CD14-positive monocyte (primary cell): ENCODE data around the gene THSD1. TPM values are rescaled to one million over a fixed set of nuclear protein-coding genes. Genes with fewer than 3 reads are reported as not detected.

Experiments
- DNase-seq, 3 donors: peaks; one replicate each; pipeline ENCODE4 v3.0.0-alpha.2; 2011 to 2022
- H2AFZ ChIP-seq: 2 replicates; pipeline ENCODE4 v1.6.0; 2012; ENCODE audit warnings: mild to moderate bottlenecking, low read depth, low read length, inconsistent platforms; ENCODE audit not compliant: insufficient read depth, poor library complexity, severe bottlenecking
- H3K27ac ChIP-seq, 2 donors: 1 replicate in 1 of 2; 2 replicates in 1 of 2; pipeline ENCODE4 v1.5.1; 2012 to 2013; ENCODE audit warnings: low read length in 2 of 2, control low read depth in 1 of 2, inconsistent platforms in 1 of 2, low read depth in 1 of 2, mild to moderate bottlenecking in 1 of 2
- H3K27me3 ChIP-seq, 2 donors: one replicate each; pipeline versions ENCODE4 v1.6.0 to v1.6.1; 2011 to 2013; ENCODE audit warnings: low read length in 2 of 2; ENCODE audit not compliant: control insufficient read depth in 2 of 2, insufficient read depth in 2 of 2
- H3K36me3 ChIP-seq, 2 donors: replicated peaks in 1 of 2; 1 replicate in 1 of 2; 2 replicates in 1 of 2; pipeline versions ENCODE4 v1.5.1 to v1.6.1; 2012 to 2013; ENCODE audit warnings: low read length in 2 of 2, control low read depth in 1 of 2, inconsistent platforms in 1 of 2, mild to moderate bottlenecking in 1 of 2; ENCODE audit not compliant: insufficient read depth in 2 of 2, control insufficient read depth in 1 of 2
- H3K4me1 ChIP-seq, 2 donors: 1 replicate in 1 of 2; 2 replicates in 1 of 2; pipeline versions ENCODE4 v1.5.1 to v1.6.1; 2012 to 2013; ENCODE audit warnings: low read length in 2 of 2, control low read depth in 1 of 2, inconsistent platforms in 1 of 2, mild to moderate bottlenecking in 1 of 2, moderate library complexity in 1 of 2; ENCODE audit not compliant: insufficient read depth in 2 of 2, control insufficient read depth in 1 of 2
- H3K4me2 ChIP-seq: replicated peaks from 2 replicates; pipeline ENCODE3; 2012; ENCODE audit warnings: low read length, moderate library complexity, mild to moderate bottlenecking; ENCODE audit not compliant: poor library complexity, severe bottlenecking; ENCODE audit errors: extremely low read depth
- H3K4me3 ChIP-seq, 3 experiments: fragments of 200-600 bp in 1 of 3; sonication (generic) in 1 of 3; replicated peaks in 1 of 3; 1 replicate in 2 of 3; 2 replicates in 1 of 3; pipeline ENCODE4 v1.5.1; 2011 to 2013; ENCODE audit warnings: low read length in 3 of 3, mild to moderate bottlenecking in 3 of 3, control low read depth in 2 of 3, low read depth in 2 of 3, inconsistent platforms in 1 of 3, moderate library complexity in 1 of 3
- H3K79me2 ChIP-seq: 2 replicates; pipeline ENCODE4 v1.6.0; 2012; ENCODE audit warnings: mild to moderate bottlenecking, control low read depth, inconsistent platforms, low read length, moderate library complexity; ENCODE audit not compliant: insufficient read depth
- H3K9ac ChIP-seq: 2 replicates; pipeline ENCODE4 v1.6.0; 2017; ENCODE audit warnings: low read length, mild to moderate bottlenecking; ENCODE audit not compliant: insufficient read depth, poor library complexity, severe bottlenecking
- H3K9me3 ChIP-seq, 2 donors: replicated peaks in 1 of 2; 1 replicate in 1 of 2; 2 replicates in 1 of 2; pipeline versions ENCODE4 v1.5.1 to v1.6.1; 2012 to 2013; ENCODE audit warnings: low read length in 2 of 2, control low read depth in 1 of 2; ENCODE audit not compliant: control insufficient read depth in 1 of 2, insufficient read depth in 1 of 2
- H4K20me1 ChIP-seq: 2 replicates; pipeline ENCODE4 v1.6.0; 2012; ENCODE audit warnings: mild to moderate bottlenecking, low read length, control low read depth, moderate library complexity; ENCODE audit not compliant: insufficient read depth
- H3K27ac Mint-ChIP-seq, 7 donors: one replicate each; pipeline ENCODE4 v1.8.0; 2020; ENCODE audit warnings: mild to moderate bottlenecking in 7 of 7, mixed read lengths in 7 of 7, moderate library complexity in 6 of 7, inconsistent platforms in 2 of 7
- H3K27me3 Mint-ChIP-seq, 3 donors: one replicate each; pipeline ENCODE4 v1.8.0; 2021 to 2022; ENCODE audit warnings: low read depth in 3 of 3, mild to moderate bottlenecking in 3 of 3, mixed read lengths in 3 of 3, moderate library complexity in 3 of 3, inconsistent platforms in 1 of 3
- H3K36me3 Mint-ChIP-seq, 2 donors: one replicate each; pipeline ENCODE4 v1.8.0; 2020; ENCODE audit warnings: mixed read lengths in 2 of 2, inconsistent platforms in 1 of 2, mild to moderate bottlenecking in 1 of 2
- H3K4me1 Mint-ChIP-seq: one replicate; pipeline ENCODE4 v1.8.0; 2020; ENCODE audit warnings: mild to moderate bottlenecking, mixed read lengths
- H3K4me3 Mint-ChIP-seq, 2 donors: one replicate each; pipeline ENCODE4 v1.8.0; 2020; ENCODE audit warnings: mild to moderate bottlenecking in 2 of 2, mixed read lengths in 2 of 2, moderate library complexity in 1 of 2
- H3K9me3 Mint-ChIP-seq, 7 donors: one replicate each; pipeline ENCODE4 v1.8.0; 2020 to 2022; ENCODE audit warnings: mixed read lengths in 7 of 7, mild to moderate bottlenecking in 6 of 7, moderate library complexity in 6 of 7, inconsistent platforms in 2 of 7
- CTCF ChIP-seq: fragments of 200-600 bp; IDR thresholded peaks from one replicate; pipeline ENCODE4 v1.8.0; 2022; ENCODE audit warnings: antibody characterized with exemption, mild to moderate bottlenecking
- WGBS: methylation state at CpG from one replicate; pipeline ENCODE4 v1.1.5; 2013; ENCODE audit warnings: missing lambda C conversion rate; ENCODE audit not compliant: insufficient coverage; 5-methylcytosine and 5-hydroxymethylcytosine counted together
- intact Hi-C, 2 donors: fragments of 100-400 bp; cut with micrococcal nuclease; formaldehyde crosslinking; loops; one replicate each; pipeline versions ENCODE4 v1.15.0 to v1.15.1; 2023
- polyA plus RNA-seq, 3 donors: library from polyadenylated mRNA; depleted of rRNA in 1 of 3; unstranded in 2 of 3; stranded (reverse) in 1 of 3; fragments of 300-500 nt in 2 of 3; fragments of >200 nt in 1 of 3; fragmentation: Illumina TruSeq in 2 of 3; gene quantifications; 1 replicate in 2 of 3; 2 replicates in 1 of 3; pipeline ENCODE4 v1.2.3, GENCODE V29; 2012 to 2021

THSD1 gene
- polyA plus RNA-seq, 3 donors = 0.52 TPM; not detected in 2

- TF ChIP-seq CTCF = no peak
- H3K4me2 ChIP-seq = no peak overlapping the region
- H3K36me3 Mint-ChIP-seq = no peaks in the 10 kb centered on the region
- intact Hi-C loops = no loop called here
- DNase-seq = no peak
- no peak overlapping the region for H3K27ac ChIP-seq
- no peaks in the 10 kb centered on the region for H3K9me3 Mint-ChIP-seq
- no peaks in the 10 kb centered on the region for H3K79me2 ChIP-seq
- H3K4me3 Mint-ChIP-seq = no peak overlapping the region
- H3K9ac ChIP-seq = no peak overlapping the region
- 89% methylated on average over 2 of the region's 4 CpGs for WGBS
- no peaks in the 10 kb centered on the region for H3K4me1 ChIP-seq
- H4K20me1 ChIP-seq = no peaks in the 10 kb centered on the region
- H3K9me3 ChIP-seq = no peaks in the 10 kb centered on the region
- no peaks in the 10 kb centered on the region for H3K27me3 ChIP-seq
- H2AFZ ChIP-seq = no peak overlapping the region
- H3K27ac Mint-ChIP-seq = no peak overlapping the region
- H3K4me1 Mint-ChIP-seq = peaks cover 6% of the 10 kb centered on the region
- no peaks in the 10 kb centered on the region for H3K36me3 ChIP-seq
- peaks cover 0 to 6% (median 4%) of the 10 kb centered on the region in 3 donors for H3K27me3 Mint-ChIP-seq
- H3K4me3 ChIP-seq = no peak overlapping the region
Observed at GRCh38 chr13:52395704-52396103, 10.3 kb downstream of the THSD1 start.

GRCh38 chr13:52394586-52394985 is 11.4 kb downstream of the THSD1 start:
- no peak overlapping the region for H2AFZ ChIP-seq
- Mint-ChIP-seq H3K4me3 (no peak overlapping the region), H3K27ac (no peak overlapping the region), H3K27me3 (peaks cover 0 to 6% (median 4%) of the 10 kb centered on the region in 3 donors), H3K9me3 (no peaks in the 10 kb centered on the region), H3K4me1 (peaks cover 6% of the 10 kb centered on the region), H3K36me3 (no peaks in the 10 kb centered on the region)
- H3K79me2 ChIP-seq = no peaks in the 10 kb centered on the region
- H4K20me1 ChIP-seq = no peaks in the 10 kb centered on the region
- no peak overlapping the region for H3K27ac ChIP-seq
- no peak overlapping the region for H3K9ac ChIP-seq
- H3K36me3 ChIP-seq = no peaks in the 10 kb centered on the region
- WGBS = 96% methylated on average over 2 of the region's 2 CpGs
- no peaks in the 10 kb centered on the region for H3K4me1 ChIP-seq
- no peak for TF ChIP-seq CTCF
- no peak overlapping the region for H3K4me2 ChIP-seq
- no peaks in the 10 kb centered on the region for H3K27me3 ChIP-seq
- no peak overlapping the region for H3K4me3 ChIP-seq
- H3K9me3 ChIP-seq = no peaks in the 10 kb centered on the region
- intact Hi-C loops = no loop called here
- DNase-seq = no peak
